Measurements from ENCODE around the gene ARID1B.

- TF ChIP-seq, protein P1, sequence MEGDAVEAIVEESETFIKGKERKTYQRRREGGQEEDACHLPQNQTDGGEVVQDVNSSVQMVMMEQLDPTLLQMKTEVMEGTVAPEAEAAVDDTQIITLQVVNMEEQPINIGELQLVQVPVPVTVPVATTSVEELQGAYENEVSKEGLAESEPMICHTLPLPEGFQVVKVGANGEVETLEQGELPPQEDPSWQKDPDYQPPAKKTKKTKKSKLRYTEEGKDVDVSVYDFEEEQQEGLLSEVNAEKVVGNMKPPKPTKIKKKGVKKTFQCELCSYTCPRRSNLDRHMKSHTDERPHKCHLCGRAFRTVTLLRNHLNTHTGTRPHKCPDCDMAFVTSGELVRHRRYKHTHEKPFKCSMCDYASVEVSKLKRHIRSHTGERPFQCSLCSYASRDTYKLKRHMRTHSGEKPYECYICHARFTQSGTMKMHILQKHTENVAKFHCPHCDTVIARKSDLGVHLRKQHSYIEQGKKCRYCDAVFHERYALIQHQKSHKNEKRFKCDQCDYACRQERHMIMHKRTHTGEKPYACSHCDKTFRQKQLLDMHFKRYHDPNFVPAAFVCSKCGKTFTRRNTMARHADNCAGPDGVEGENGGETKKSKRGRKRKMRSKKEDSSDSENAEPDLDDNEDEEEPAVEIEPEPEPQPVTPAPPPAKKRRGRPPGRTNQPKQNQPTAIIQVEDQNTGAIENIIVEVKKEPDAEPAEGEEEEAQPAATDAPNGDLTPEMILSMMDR (IDR thresholded peaks at IDR 0.05): no peak
- TF ChIP-seq POLR2A (IDR thresholded peaks at IDR 0.05): no peak
These were observed 47.9 kb upstream of the ARID1B start for GRCh38 chr6:156729248-156729647.
